Measurements from ENCODE around the gene NABP2. TPM values are rescaled to one million over a fixed set of nuclear protein-coding genes. Genes with fewer than 3 reads are reported as not detected.
A peak's percentile ranks its signal among the peaks of the same experiment; 100 is the strongest.

Gene NABP2
- total RNA-seq, 6 donors from 2014 or later: 4.2 to 23.1 (median 17.6) TPM

- peak overlapping the region in 1 of 4 donors; percentile 21 for H3K27ac ChIP-seq
- TF ChIP-seq EP300 (IDR thresholded peaks at IDR 0.05) (no peak), CTCF (IDR thresholded peaks at IDR 0.05) (no peak), POLR2A (IDR thresholded peaks at IDR 0.05) (no peak), POLR2AphosphoS5 (IDR thresholded peaks at IDR 0.05) (no peak)
- WGBS, 2 donors: 27 to 56% methylated on average over 2 to 4 of the region's 4 CpGs
Observed at GRCh38 chr12:56256326-56256960, 32.3 kb downstream of the NABP2 start.

GRCh38 chr12:56257071-56257470 is 32.9 kb downstream of the NABP2 start:
- H3K9me3 ChIP-seq: no peaks in the 10 kb centered on the region
- peaks cover 21 to 32% (median 32%) of the 10 kb centered on the region in 4 donors for H3K4me1 ChIP-seq
- TF ChIP-seq CTCF (IDR thresholded peaks at IDR 0.05): no peak
- no peak for TF ChIP-seq POLR2A (IDR thresholded peaks at IDR 0.05)
- TF ChIP-seq EP300 (IDR thresholded peaks at IDR 0.05): no peak
- TF ChIP-seq POLR2AphosphoS5 (IDR thresholded peaks at IDR 0.05): no peak
- 68 to 73% methylated on average over 5 to 8 of the region's 8 CpGs for WGBS, 2 donors
- no peak for DNase-seq
- H3K27me3 ChIP-seq: no peaks in the 10 kb centered on the region
- peaks cover 20 to 39% (median 37%) of the 10 kb centered on the region in 4 donors for H3K36me3 ChIP-seq
- no peak for ATAC-seq (ENCODE audit: low FRiP score in 2 of 2)
- peak overlapping the region in 2 of 4 donors; percentile 87 to 92 for H3K27ac ChIP-seq
- peak overlapping the region in 3 of 4 donors; percentile 83 to 93 (median 88) for H3K4me3 ChIP-seq

More at GRCh38 chr12:56256326-56256960, 32.3 kb downstream of the NABP2 start:
- DNase-seq (no peak), ATAC-seq (ENCODE audit: low FRiP score in 2 of 2) (no peak)
- Histone ChIP-seq H3K36me3 (peaks cover 26 to 45% (median 44%) of the 10 kb centered on the region in 4 donors), H3K4me1 (peaks cover 21 to 32% (median 32%) of the 10 kb centered on the region in 4 donors), H3K27me3 (no peaks in the 10 kb centered on the region), H3K9me3 (no peaks in the 10 kb centered on the region), H3K4me3 (peak overlapping the region in 1 of 4 donors; percentile 93)

DNA sequence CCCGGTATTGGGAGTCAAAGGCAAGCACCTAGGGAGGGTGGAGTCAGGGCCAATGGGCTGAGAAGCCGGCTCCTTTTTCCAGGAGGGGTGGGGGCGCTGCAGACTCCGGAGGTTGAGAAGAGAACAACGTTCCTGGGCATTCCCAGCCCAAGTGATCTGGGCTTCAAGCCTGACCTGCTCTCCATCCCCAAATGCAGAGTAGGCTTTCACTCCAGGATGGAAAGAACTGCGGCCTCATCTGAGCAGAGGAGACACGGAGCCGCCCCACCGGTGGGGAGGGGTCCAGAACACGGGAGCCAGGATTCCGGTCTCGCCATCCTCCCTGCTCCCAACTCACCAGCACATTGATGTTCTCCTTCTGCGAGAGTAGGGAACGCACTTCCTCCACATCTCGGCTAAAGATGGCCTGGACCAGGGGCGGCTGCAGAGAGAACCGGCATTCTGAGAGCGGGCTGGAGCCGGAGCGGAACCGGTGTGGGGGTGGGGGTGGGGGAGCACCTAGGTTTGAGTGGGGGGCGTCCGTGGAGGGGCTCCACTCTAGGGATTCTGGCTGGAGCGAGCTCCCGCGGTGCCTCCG is 33.4 kb downstream of the NABP2 start:
- 1 to 2% methylated on average over 10 to 23 of the region's 27 CpGs for WGBS, 2 donors
- no peaks in the 10 kb centered on the region for H3K9me3 ChIP-seq
- ATAC-seq (ENCODE audit: low FRiP score in 2 of 2): peak; percentile 16 to 38
- H3K4me3 ChIP-seq: peak overlapping the region; percentile 43 to 93 (median 86)
- H3K36me3 ChIP-seq: peaks cover 15 to 34% (median 32%) of the 10 kb centered on the region in 4 donors
- TF ChIP-seq EP300 (IDR thresholded peaks at IDR 0.05) (no peak), CTCF (IDR thresholded peaks at IDR 0.05) (no peak), POLR2AphosphoS5 (IDR thresholded peaks at IDR 0.05) (no peak), POLR2A (IDR thresholded peaks at IDR 0.05) (no peak)
- peak overlapping the region; percentile 80 to 92 (median 86) for H3K27ac ChIP-seq
- DNase-seq: peak in 1 of 2 donors; percentile 28
- H3K27me3 ChIP-seq: no peaks in the 10 kb centered on the region
- peaks cover 21 to 32% (median 32%) of the 10 kb centered on the region in 4 donors for H3K4me1 ChIP-seq

DNA sequence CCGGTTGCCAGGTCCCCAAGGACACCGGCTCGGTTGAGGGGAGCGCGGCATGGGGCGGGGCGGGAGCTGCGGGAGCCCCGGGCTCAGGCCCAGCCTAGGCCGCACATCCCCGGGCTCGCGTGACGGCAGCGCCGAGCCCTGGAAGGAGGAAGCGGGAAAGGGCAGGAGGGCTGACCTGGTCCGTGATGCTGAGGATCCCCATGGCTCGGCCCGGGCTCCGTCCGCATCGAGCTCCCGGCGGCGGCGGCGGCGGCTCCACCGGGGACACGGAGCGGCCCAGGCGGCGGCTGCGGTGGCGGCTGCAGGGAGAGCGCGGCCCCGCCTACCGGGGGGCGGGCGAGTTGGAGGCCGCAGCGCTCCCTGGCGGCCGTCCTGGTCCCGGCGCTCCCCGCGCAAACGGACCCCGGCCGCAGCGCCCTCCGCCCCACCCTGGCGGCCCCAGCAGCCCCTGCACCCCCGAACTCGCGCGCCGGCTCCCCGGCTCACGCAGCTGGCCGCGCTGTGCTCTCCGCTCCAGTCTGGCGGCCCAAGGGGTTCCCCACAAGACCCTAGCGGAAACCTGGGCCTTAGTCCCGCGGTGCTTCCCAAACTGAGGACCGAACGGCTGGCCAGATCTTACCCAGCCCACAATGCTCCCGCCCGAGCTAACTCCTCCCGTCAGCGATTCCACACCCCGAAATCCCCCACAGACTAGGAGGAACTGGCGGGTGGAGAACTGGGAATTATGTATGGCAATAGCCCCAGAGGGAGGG is 34.1 kb downstream of the NABP2 start, which contains the start of gene ANKRD52:
Gene ANKRD52 (minus strand): TSS at position 317 of the 752 bp plus-strand sequence. CDS start 115 bp downstream, at position 202.
- H3K4me3 ChIP-seq: peak within 1 kb of the TSS; percentile 43 to 93 (median 86)
- TF ChIP-seq POLR2AphosphoS5 (IDR thresholded peaks at IDR 0.05) (peak in 1 of 2 donors; percentile 15), POLR2A (IDR thresholded peaks at IDR 0.05) (peak in 1 of 4 donors; percentile 63), EP300 (IDR thresholded peaks at IDR 0.05) (no peak), CTCF (IDR thresholded peaks at IDR 0.05) (peak; percentile 88 to 98 (median 96))
- WGBS, 2 donors: 0% methylated on average over 6 to 18 of the region's 78 CpGs
- ATAC-seq (ENCODE audit: low FRiP score in 2 of 2) (peak; percentile 90 to 98), DNase-seq (peak; percentile 79 to 97)
- peaks cover 21 to 32% (median 32%) of the 10 kb centered on the region in 4 donors for H3K4me1 ChIP-seq
- no peaks in the 10 kb centered on the region for H3K27me3 ChIP-seq
- peak within 1 kb of the TSS; percentile 80 to 92 (median 86) for H3K27ac ChIP-seq
- no peaks in the 10 kb centered on the region for H3K9me3 ChIP-seq
- H3K36me3 ChIP-seq: peaks cover 8 to 27% (median 26%) of the 10 kb centered on the region in 4 donors
